GM19239 (cell line): ENCODE data around the gene ATP5F1A.
"Not testable (repeated sequence)": the region's sequence is repeated elsewhere in the genome, so short reads cannot be mapped to it uniquely, and the experiment has no call there.

Source experiments
- DNase-seq: peaks from one replicate; pipeline ENCODE4 v3.0.0; 2011; ENCODE audit warnings: low spot score; ENCODE audit not compliant: insufficient read length
- FAIRE-seq: peaks from 2 replicates; lab custom pipeline; 2011; peaks lifted over from hg19 to GRCh38; lab: Jason Lieb, UNC

The ATP5F1A gene

GRCh38 chr18:46097801-46098615, at the start of gene ATP5F1A:
ATP5F1A (minus strand) TSS chr18:46098296; CDS start chr18:46098231, 65 bp downstream.
- DNase-seq, result peak; percentile 65
- FAIRE-seq, result peak; percentile 73

GRCh38 chr18:46141199-46141598, 43.1 kb upstream of the ATP5F1A start:
- FAIRE-seq, result no peak
- DNase-seq, result no peak

- no peak for FAIRE-seq
- no peak for DNase-seq
Observed at GRCh38 chr18:46140173-46140572, 42.1 kb upstream of the ATP5F1A start.

GRCh38 chr18:46134920-46135675, 37.0 kb upstream of the ATP5F1A start:
- FAIRE-seq, result no peak
- DNase-seq, result no peak

GRCh38 chr18:46133534-46133933, 35.4 kb upstream of the ATP5F1A start:
- FAIRE-seq, result no peak
- DNase-seq, result no peak

- FAIRE-seq, DNase-seq: not testable (repeated sequence)
Observed at GRCh38 chr18:46130549-46130948, 32.5 kb upstream of the ATP5F1A start.

GRCh38 chr18:46130061-46130460, 32.0 kb upstream of the ATP5F1A start:
- DNase-seq (no peak), FAIRE-seq (no peak)

GRCh38 chr18:46126625-46127024, 28.5 kb upstream of the ATP5F1A start:
- DNase-seq, FAIRE-seq: not testable (repeated sequence)

- FAIRE-seq (no peak), DNase-seq (no peak)
Observed at GRCh38 chr18:46113751-46114150, 15.7 kb upstream of the ATP5F1A start.

- DNase-seq (no peak), FAIRE-seq (no peak)
Observed at GRCh38 chr18:46110406-46110805, 12.3 kb upstream of the ATP5F1A start.

GRCh38 chr18:46109386-46109785, 11.3 kb upstream of the ATP5F1A start:
- FAIRE-seq (no peak), DNase-seq (no peak)

GRCh38 chr18:46104128-46104911, 6.2 kb upstream of the ATP5F1A start, which contains the start of gene HAUS1:
HAUS1 (plus strand) TSS chr18:46104385; CDS start chr18:46104412, 27 bp downstream.
- DNase-seq (peak; percentile 67), FAIRE-seq (peak; percentile 90)

- DNase-seq (no peak), FAIRE-seq (no peak)
Observed at GRCh38 chr18:46099463-46099862, 1.4 kb upstream of the ATP5F1A start.

- DNase-seq (no peak), FAIRE-seq (no peak)
Observed at GRCh38 chr18:46098616-46098933, 479 bp upstream of the ATP5F1A start.

GRCh38 chr18:46097431-46097800, 680 bp downstream of the ATP5F1A start:
- FAIRE-seq (peak; percentile 39), DNase-seq (no peak)

- FAIRE-seq (no peak), DNase-seq (no peak)
Observed at GRCh38 chr18:46096651-46097300, 1.3 kb downstream of the ATP5F1A start.

- DNase-seq (no peak), FAIRE-seq (no peak)
Observed at GRCh38 chr18:46095532-46095931, 2.6 kb downstream of the ATP5F1A start.

- not testable (repeated sequence) for DNase-seq, FAIRE-seq
Observed at GRCh38 chr18:46088501-46088900, 9.6 kb downstream of the ATP5F1A start.

GRCh38 chr18:46084431-46084830, 13.7 kb downstream of the ATP5F1A start:
- DNase-seq (no peak), FAIRE-seq (no peak)

GRCh38 chr18:46080156-46080555, 17.9 kb downstream of the ATP5F1A start:
- FAIRE-seq (no peak), DNase-seq (no peak)
